DND-41 (cell line): Measurements from ENCODE around the gene EFCAB11.

Experiments
- CTCF ChIP-seq: IDR thresholded peaks from 2 replicates; pipeline ENCODE4 v1.5.1; 2012; ENCODE audit warnings: borderline replicate concordance, low read length, moderate library complexity, mild to moderate bottlenecking; ENCODE audit not compliant: poor library complexity, severe bottlenecking; ENCODE audit errors: extremely low read depth
- EZH2 ChIP-seq: IDR thresholded peaks from 3 replicates; pipeline ENCODE4 v1.6.1; 2012; ENCODE audit warnings: borderline replicate concordance, low read depth, mild to moderate bottlenecking, moderate library complexity, low read length, inconsistent platforms; ENCODE audit not compliant: severe bottlenecking

- TF ChIP-seq EZH2 (no peak), CTCF (no peak)
Measured at GRCh38 chr14:89833661-89834060, 120.9 kb downstream of the EFCAB11 start.
